OCI-LY1 (cell line): Measurements from ENCODE around the gene EPAS1.

ENCODE experiments used
- H2AFZ ChIP-seq: fragments of 200-600 bp; sonication (generic), shearing (Covaris generic); 2 replicates; pipeline ENCODE4 v1.6.0; 2014; ENCODE audit warnings: antibody characterized with exemption, mild to moderate bottlenecking, low read length
- H3F3A ChIP-seq: fragments of 200-600 bp; sonication (generic), shearing (Covaris generic); 2 replicates; pipeline ENCODE4 v1.6.0; 2014; ENCODE audit warnings: mild to moderate bottlenecking, antibody characterized with exemption, low read length, moderate library complexity; ENCODE audit not compliant: insufficient read depth
- H3K27ac ChIP-seq: fragments of 200-600 bp; sonication (generic); 2 replicates; pipeline ENCODE4 v1.5.1; 2014; ENCODE audit warnings: low read length, mixed run types, mild to moderate bottlenecking, low read depth; ENCODE audit not compliant: poor library complexity, severe bottlenecking
- H3K27me3 ChIP-seq: fragments of 200-600 bp; sonication (generic); 2 replicates; pipeline ENCODE4 v1.6.0; 2014; ENCODE audit warnings: antibody characterized with exemption, mild to moderate bottlenecking, low read length, moderate library complexity; ENCODE audit not compliant: insufficient read depth
- H3K36me3 ChIP-seq: fragments of 200-600 bp; sonication (generic); 2 replicates; pipeline ENCODE4 v1.6.1; 2014; ENCODE audit warnings: mild to moderate bottlenecking, antibody characterized with exemption, low read length, moderate library complexity, mixed read lengths; ENCODE audit not compliant: insufficient read depth
- H3K4me1 ChIP-seq: fragments of 200-600 bp; sonication (generic); 2 replicates; pipeline ENCODE4 v1.5.1; 2014; ENCODE audit warnings: mild to moderate bottlenecking, low read length, moderate library complexity; ENCODE audit not compliant: insufficient read depth, severe bottlenecking
- H3K4me2 ChIP-seq: fragments of 200-600 bp; sonication (generic), shearing (Covaris generic); 2 replicates; pipeline ENCODE4 v1.6.1; 2014; ENCODE audit warnings: low read length
- H3K4me3 ChIP-seq: fragments of 200-600 bp; sonication (generic); 2 replicates; pipeline ENCODE4 v1.5.1; 2014; ENCODE audit warnings: low read length, low read depth, mild to moderate bottlenecking, mixed read lengths; ENCODE audit not compliant: poor library complexity, severe bottlenecking
- H3K79me2 ChIP-seq: fragments of 200-600 bp; shearing (Covaris generic); 2 replicates; pipeline ENCODE4 v1.6.1; 2016; ENCODE audit warnings: mixed run types, low read length, mixed read lengths; ENCODE audit not compliant: insufficient read depth
- H3K9ac ChIP-seq: fragments of 200-600 bp; sonication (generic), shearing (Covaris generic); 2 replicates; pipeline ENCODE4 v1.6.1; 2014; ENCODE audit warnings: mild to moderate bottlenecking, low read length, mixed read lengths
- H3K9me2 ChIP-seq: fragments of 200-600 bp; sonication (generic), shearing (Covaris generic); 2 replicates; pipeline ENCODE4 v1.6.1; 2014; ENCODE audit warnings: low read depth, mild to moderate bottlenecking, low read length, mixed read lengths
- H3K9me3 ChIP-seq: fragments of 200-600 bp; shearing (Covaris generic); 2 replicates; pipeline ENCODE4 v1.6.1; 2014; ENCODE audit warnings: low read length, mixed read lengths
- H4K20me1 ChIP-seq: fragments of 200-600 bp; sonication (generic), shearing (Covaris generic); 2 replicates; pipeline ENCODE4 v1.6.0; 2016; ENCODE audit warnings: mild to moderate bottlenecking, low read length; ENCODE audit not compliant: insufficient read depth
- EZH2 ChIP-seq: fragments of 200-600 bp; sonication (generic), shearing (Covaris generic); IDR thresholded peaks from 2 replicates; pipeline ENCODE4 v1.8.0; 2017; ENCODE audit warnings: borderline replicate concordance, mixed run types, mild to moderate bottlenecking, antibody characterized with exemption, low read length, moderate library complexity, mixed read lengths
- TF ChIP-seq, protein P1 (sequence below): fragments of 200-600 bp; sonication (generic), shearing (Covaris generic); IDR thresholded peaks from 2 replicates; pipeline ENCODE4 v1.5.1; 2017; ENCODE audit warnings: mild to moderate bottlenecking, antibody characterized with exemption, low read length, moderate library complexity, mixed read lengths

EPAS1 gene

DNA sequence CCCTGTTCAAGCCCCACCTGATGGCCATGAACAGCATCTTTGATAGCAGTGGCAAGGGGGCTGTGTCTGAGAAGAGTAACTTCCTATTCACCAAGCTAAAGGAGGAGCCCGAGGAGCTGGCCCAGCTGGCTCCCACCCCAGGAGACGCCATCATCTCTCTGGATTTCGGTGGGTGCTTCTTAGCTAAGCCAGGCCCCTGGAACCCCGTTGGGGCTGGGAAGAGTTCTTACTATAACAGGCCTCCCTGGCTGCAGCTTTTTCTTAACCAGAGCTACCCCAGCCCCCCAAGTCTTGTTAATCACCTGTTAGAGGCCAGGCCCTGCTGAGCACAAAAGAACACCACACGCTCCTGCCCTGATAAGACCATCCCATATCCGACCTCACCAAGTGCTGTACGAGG lies 79.4 kb downstream of the EPAS1 start:
- Histone ChIP-seq H3K9me3 (no peaks in the 10 kb centered on the region), H3K4me2 (no peak overlapping the region), H3K79me2 (no peaks in the 10 kb centered on the region), H3F3A (no peaks in the 10 kb centered on the region), H4K20me1 (no peaks in the 10 kb centered on the region), H2AFZ (no peak overlapping the region), H3K9ac (no peak overlapping the region), H3K27me3 (no peaks in the 10 kb centered on the region; the same call in 1 of the 2 replicates), H3K36me3 (no peaks in the 10 kb centered on the region), H3K4me1 (no peaks in the 10 kb centered on the region), H3K27ac (no peak overlapping the region), H3K9me2 (no peaks in the 10 kb centered on the region), H3K4me3 (no peak overlapping the region)
- TF ChIP-seq, protein P1, sequence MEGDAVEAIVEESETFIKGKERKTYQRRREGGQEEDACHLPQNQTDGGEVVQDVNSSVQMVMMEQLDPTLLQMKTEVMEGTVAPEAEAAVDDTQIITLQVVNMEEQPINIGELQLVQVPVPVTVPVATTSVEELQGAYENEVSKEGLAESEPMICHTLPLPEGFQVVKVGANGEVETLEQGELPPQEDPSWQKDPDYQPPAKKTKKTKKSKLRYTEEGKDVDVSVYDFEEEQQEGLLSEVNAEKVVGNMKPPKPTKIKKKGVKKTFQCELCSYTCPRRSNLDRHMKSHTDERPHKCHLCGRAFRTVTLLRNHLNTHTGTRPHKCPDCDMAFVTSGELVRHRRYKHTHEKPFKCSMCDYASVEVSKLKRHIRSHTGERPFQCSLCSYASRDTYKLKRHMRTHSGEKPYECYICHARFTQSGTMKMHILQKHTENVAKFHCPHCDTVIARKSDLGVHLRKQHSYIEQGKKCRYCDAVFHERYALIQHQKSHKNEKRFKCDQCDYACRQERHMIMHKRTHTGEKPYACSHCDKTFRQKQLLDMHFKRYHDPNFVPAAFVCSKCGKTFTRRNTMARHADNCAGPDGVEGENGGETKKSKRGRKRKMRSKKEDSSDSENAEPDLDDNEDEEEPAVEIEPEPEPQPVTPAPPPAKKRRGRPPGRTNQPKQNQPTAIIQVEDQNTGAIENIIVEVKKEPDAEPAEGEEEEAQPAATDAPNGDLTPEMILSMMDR: no peak
- no peak for TF ChIP-seq EZH2

DNA sequence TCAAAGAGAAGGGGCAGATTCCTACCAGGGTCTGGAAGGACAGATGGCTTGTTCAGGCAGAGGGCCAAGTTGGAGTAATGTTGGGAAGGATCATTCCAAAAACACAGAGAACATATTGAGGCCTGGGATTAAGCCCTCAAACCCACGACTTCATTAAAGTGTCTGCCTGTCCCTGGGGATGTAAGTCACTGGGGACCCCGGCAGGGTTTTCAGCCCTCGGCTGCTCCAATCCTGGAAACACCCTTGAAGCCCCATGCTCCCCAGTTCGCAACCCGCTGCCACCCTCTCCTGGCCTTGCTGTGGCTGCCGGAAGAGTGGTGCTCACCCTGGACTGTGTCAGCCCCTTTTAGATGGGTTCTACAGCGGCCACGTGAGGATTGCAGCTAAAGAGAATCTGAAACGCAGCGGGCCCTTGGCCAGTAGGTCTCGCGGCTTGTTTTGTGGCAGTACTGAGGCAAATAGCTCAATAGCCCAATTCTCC lies 79.9 kb downstream of the EPAS1 start:
- H3K9me2 ChIP-seq: no peaks in the 10 kb centered on the region
- H3K4me3 ChIP-seq: no peak overlapping the region
- no peaks in the 10 kb centered on the region for H3F3A ChIP-seq
- no peak overlapping the region for H2AFZ ChIP-seq
- no peaks in the 10 kb centered on the region; the same call in 1 of the 2 replicates for H3K27me3 ChIP-seq
- no peaks in the 10 kb centered on the region for H3K36me3 ChIP-seq
- H3K79me2 ChIP-seq: no peaks in the 10 kb centered on the region
- TF ChIP-seq, protein P1: no peak
- no peak for TF ChIP-seq EZH2
- H3K27ac ChIP-seq: no peak overlapping the region
- H3K9ac ChIP-seq: no peak overlapping the region
- H3K4me2 ChIP-seq: no peak overlapping the region
- no peaks in the 10 kb centered on the region for H3K4me1 ChIP-seq
- no peaks in the 10 kb centered on the region for H3K9me3 ChIP-seq
- H4K20me1 ChIP-seq: no peaks in the 10 kb centered on the region

DNA sequence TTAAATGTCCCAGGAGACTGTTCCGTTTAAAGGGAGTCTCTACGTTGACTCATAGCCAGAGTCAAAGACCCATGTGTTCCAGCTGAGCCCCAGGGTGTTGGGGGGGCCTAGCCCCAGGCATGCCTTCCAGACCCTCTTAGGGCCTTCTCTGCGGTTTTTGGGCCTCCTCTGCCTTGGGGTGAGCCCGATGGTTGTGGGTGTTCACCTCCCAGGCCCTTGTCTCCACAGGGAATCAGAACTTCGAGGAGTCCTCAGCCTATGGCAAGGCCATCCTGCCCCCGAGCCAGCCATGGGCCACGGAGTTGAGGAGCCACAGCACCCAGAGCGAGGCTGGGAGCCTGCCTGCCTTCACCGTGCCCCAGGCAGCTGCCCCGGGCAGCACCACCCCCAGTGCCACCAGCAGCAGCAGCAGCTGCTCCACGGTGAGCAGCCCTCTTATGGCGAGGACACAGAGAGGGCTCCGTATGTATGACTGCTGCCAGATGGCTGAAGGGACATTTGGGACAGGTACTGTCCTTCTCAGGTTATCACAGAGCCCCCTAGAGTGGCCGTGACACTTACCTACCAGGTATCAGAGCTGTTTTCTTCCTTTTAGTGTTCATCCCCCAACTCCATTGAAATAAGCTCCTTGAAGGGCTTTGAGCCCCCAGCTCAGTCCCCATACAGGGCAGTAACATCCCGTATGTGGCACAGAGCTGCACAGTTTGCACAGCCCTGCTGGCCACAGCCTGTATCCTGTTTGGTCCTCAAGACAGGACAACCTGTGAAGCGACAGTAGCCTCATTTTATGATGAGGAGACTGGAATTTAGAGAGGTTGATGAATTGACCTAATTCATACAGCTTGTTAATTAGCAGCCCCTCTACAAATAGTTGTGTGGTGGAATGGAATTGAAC lies 80.7 kb downstream of the EPAS1 start:
- H2AFZ ChIP-seq: no peak overlapping the region
- H3K9me2 ChIP-seq: no peaks in the 10 kb centered on the region
- no peak overlapping the region for H3K4me2 ChIP-seq
- H3K9ac ChIP-seq: no peak overlapping the region
- no peak overlapping the region for H3K27ac ChIP-seq
- no peaks in the 10 kb centered on the region for H3K9me3 ChIP-seq
- no peaks in the 10 kb centered on the region; the same call in 1 of the 2 replicates for H3K27me3 ChIP-seq
- TF ChIP-seq, protein P1: no peak
- no peak for TF ChIP-seq EZH2
- no peak overlapping the region for H3K4me3 ChIP-seq
- H3K4me1 ChIP-seq: no peaks in the 10 kb centered on the region
- H3F3A ChIP-seq: no peaks in the 10 kb centered on the region
- no peaks in the 10 kb centered on the region for H3K79me2 ChIP-seq
- H3K36me3 ChIP-seq: no peaks in the 10 kb centered on the region
- H4K20me1 ChIP-seq: no peaks in the 10 kb centered on the region
